ENCODE data around the gene MALL. TPM values are rescaled to one million over a fixed set of nuclear protein-coding genes. Genes with fewer than 3 reads are reported as not detected.
"Not testable (repeated sequence)": the region's sequence is repeated elsewhere in the genome, so short reads cannot be mapped to it uniquely, and the experiment has no call there.

MALL gene
- total and polyA plus RNA-seq, 4 donors, result 1.6 to 4.2 (median 2.7) TPM

DNA sequence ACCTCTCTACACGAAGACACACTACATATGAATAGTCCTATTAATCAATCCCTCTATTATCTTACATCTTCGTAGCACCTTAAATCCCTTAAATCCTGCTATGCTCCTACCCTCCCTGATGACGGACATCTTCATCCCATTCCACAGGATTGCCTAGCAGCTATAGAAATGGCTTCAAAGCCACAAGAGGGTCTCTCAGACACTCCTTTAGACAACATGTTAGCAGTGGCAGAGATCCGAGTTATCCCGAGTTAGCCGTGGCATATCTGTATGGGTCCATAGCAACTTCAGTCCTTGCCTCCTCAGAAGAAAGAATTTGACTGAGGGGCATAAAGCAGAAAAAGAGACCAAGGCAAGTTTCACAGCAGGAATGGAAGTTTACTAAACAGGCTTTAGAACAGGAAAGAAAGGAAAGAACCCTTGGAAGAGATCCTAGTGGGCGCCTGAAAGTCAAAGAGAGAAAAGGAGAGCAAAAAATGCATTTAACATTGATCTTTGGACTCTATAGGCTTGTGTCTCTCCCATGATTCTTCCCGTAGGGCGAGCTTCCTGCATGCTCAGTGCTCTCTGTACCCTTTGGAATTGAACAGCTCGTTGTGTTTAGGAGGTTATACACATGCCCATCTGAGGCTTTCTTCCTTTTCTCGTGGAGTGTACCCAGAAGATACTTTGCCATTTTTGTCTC lies 56.5 kb downstream of the MALL start:
- H3K4me3 ChIP-seq (ENCODE audit: low read depth in 1 of 3, low read length in 3 of 3); H3K9me3 ChIP-seq (ENCODE audit: control insufficient read depth in 4 of 4, low read length in 3 of 4); H3K4me1 ChIP-seq (ENCODE audit: control insufficient read depth in 4 of 4, insufficient read depth in 4 of 4, low read length in 3 of 4); H3K36me3 ChIP-seq (ENCODE audit: control insufficient read depth in 4 of 4, insufficient read depth in 3 of 4, low read depth in 1 of 4, low read length in 3 of 4); DNase-seq (ENCODE audit: low spot score); H3K27me3 ChIP-seq (ENCODE audit: control insufficient read depth in 4 of 4, insufficient read depth in 4 of 4, low read length in 3 of 4); H3K9ac ChIP-seq (ENCODE audit: low read depth in 1 of 2, low read length in 2 of 2); H3K27ac ChIP-seq (ENCODE audit: low read depth in 1 of 2, low read length in 2 of 2): not testable (repeated sequence)
- no CpG with 5 or more reads among the region's 11 CpGs for WGBS

DNA sequence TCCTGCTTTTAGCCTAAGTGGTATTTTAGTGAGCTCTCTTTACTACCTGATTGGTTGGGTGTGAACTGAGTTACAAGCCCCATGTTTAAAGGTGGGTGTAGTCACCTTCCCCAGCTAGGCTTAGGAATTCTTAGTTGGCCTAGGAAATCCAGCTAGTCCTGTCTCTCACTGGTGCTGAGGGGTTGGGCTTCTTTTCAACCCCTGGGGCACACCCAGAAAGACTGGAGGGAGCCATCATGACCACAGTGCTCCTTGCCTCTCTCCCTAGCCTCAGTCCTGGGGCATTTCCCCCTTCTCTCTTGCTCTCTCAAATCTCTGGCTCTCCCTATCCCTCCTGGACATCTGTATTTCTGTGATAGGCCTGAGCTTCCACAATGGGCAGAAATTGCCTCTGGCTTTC lies 57.6 kb downstream of the MALL start:
- not testable (repeated sequence) for H3K27ac ChIP-seq (ENCODE audit: low read depth in 1 of 2, low read length in 2 of 2); H3K4me3 ChIP-seq (ENCODE audit: low read depth in 1 of 3, low read length in 3 of 3); H3K9me3 ChIP-seq (ENCODE audit: control insufficient read depth in 4 of 4, low read length in 3 of 4)

DNA sequence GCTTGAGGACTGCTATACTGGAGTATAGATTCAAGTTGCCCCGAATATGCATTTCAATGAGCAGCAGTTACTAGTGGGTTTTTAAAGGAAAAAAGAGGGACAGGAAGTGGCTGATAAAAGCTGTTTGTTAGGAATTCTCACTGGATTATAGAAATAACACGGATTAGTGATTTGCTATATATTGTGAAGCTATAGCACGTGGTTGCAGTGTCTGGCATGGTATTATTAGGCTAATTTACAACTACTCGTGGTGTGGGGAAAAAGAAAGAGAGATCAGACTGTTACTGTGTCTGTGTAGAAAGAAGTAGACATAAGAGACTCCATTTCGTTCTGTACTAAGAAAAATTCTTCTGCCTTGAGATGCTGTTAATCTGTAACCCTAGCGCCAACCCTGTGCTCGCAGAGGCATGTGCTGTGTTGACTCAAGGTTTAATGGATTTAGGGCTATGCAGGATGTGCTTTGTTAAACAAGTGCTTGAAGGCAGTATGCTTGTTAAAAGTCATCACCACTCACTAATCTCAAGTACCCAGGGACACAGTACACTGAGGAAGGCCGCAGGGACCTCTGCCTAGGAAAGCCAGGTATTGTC lies 59.7 kb downstream of the MALL start:
- DNase-seq (ENCODE audit: low spot score); H3K9ac ChIP-seq (ENCODE audit: low read depth in 1 of 2, low read length in 2 of 2); H3K36me3 ChIP-seq (ENCODE audit: control insufficient read depth in 4 of 4, insufficient read depth in 3 of 4, low read depth in 1 of 4, low read length in 3 of 4); H3K9me3 ChIP-seq (ENCODE audit: control insufficient read depth in 4 of 4, low read length in 3 of 4); H3K4me1 ChIP-seq (ENCODE audit: control insufficient read depth in 4 of 4, insufficient read depth in 4 of 4, low read length in 3 of 4); H3K27me3 ChIP-seq (ENCODE audit: control insufficient read depth in 4 of 4, insufficient read depth in 4 of 4, low read length in 3 of 4); H3K27ac ChIP-seq (ENCODE audit: low read depth in 1 of 2, low read length in 2 of 2); H3K4me3 ChIP-seq (ENCODE audit: low read depth in 1 of 3, low read length in 3 of 3): not testable (repeated sequence)
- WGBS, result no CpG with 5 or more reads among the region's 8 CpGs

More for the DNA sequence above, 57.6 kb downstream of the MALL start:
- not testable (repeated sequence) for H3K27me3 ChIP-seq (ENCODE audit: control insufficient read depth in 4 of 4, insufficient read depth in 4 of 4, low read length in 3 of 4); H3K36me3 ChIP-seq (ENCODE audit: control insufficient read depth in 4 of 4, insufficient read depth in 3 of 4, low read depth in 1 of 4, low read length in 3 of 4); H3K9ac ChIP-seq (ENCODE audit: low read depth in 1 of 2, low read length in 2 of 2); DNase-seq (ENCODE audit: low spot score); H3K4me1 ChIP-seq (ENCODE audit: control insufficient read depth in 4 of 4, insufficient read depth in 4 of 4, low read length in 3 of 4)

DNA sequence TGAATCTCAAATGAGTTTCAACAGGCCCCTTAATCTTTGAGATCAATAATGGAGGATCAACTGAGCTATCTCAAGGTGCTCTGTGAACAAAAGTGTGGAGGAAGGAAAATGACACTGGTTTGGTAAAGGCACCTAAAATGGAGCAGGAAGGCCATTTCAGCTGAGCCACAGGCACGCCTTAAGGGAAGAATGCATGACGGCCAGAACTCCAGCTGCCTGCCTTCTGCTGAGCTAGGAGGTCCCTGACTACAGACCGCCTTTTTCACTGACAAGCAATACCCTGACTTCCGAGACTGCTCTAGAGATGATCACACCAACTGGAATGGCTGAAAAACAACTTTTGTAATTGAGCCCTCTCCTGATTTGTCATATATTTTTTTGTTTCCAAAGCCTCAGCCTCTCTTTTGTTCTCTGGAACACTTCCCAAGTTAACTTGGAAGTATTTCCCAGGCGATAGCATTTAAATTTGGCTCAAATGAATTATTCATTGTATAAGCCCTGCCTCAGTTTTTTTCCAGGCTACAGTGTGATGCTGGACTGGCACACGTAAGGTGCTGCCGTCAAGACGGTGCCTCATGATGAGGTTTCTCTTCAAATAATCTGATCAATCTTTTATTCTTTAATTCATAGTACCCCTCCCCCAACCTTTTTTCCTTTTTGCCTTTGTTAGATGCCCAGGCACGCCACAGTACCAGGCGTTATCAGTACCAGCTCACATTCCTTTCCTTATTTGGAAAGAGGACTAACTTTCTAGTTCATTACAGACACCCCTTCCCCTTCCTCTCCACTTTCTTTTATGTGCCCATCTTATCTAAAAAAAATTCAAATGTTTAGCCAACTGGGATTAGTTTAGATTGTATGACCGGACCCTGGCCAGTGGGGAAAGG lies 60.9 kb downstream of the MALL start:
- not testable (repeated sequence) for H3K9ac ChIP-seq (ENCODE audit: low read depth in 1 of 2, low read length in 2 of 2)

DNA sequence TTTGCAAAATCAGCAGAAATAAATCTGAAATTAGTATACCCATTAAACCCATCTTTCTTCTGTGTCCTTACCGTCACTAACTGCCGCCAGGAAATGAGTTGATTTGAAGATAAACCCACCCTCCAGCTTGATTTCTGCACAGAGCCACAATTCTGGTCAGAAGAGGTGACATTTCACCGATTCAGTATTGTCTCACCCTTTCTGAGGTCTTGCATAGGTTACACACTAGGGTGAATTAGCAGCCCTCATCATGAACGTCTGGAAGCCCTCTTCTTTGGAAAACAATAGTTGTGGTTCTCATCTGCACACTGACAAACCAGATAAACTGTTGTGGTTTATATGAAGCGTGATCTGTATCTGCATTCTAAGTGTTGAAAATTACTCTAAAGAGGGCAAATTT lies 61.9 kb downstream of the MALL start:
- not testable (repeated sequence) for H3K27ac ChIP-seq (ENCODE audit: low read depth in 1 of 2, low read length in 2 of 2); H3K9ac ChIP-seq (ENCODE audit: low read depth in 1 of 2, low read length in 2 of 2); H3K27me3 ChIP-seq (ENCODE audit: control insufficient read depth in 4 of 4, insufficient read depth in 4 of 4, low read length in 3 of 4); H3K4me1 ChIP-seq (ENCODE audit: control insufficient read depth in 4 of 4, insufficient read depth in 4 of 4, low read length in 3 of 4); H3K4me3 ChIP-seq (ENCODE audit: low read depth in 1 of 3, low read length in 3 of 3); DNase-seq (ENCODE audit: low spot score); H3K36me3 ChIP-seq (ENCODE audit: control insufficient read depth in 4 of 4, insufficient read depth in 3 of 4, low read depth in 1 of 4, low read length in 3 of 4); H3K9me3 ChIP-seq (ENCODE audit: control insufficient read depth in 4 of 4, low read length in 3 of 4)
- no CpG with 5 or more reads among the region's 5 CpGs for WGBS

More for the DNA sequence above, 60.9 kb downstream of the MALL start:
- not testable (repeated sequence) for H3K27ac ChIP-seq (ENCODE audit: low read depth in 1 of 2, low read length in 2 of 2); H3K27me3 ChIP-seq (ENCODE audit: control insufficient read depth in 4 of 4, insufficient read depth in 4 of 4, low read length in 3 of 4); H3K36me3 ChIP-seq (ENCODE audit: control insufficient read depth in 4 of 4, insufficient read depth in 3 of 4, low read depth in 1 of 4, low read length in 3 of 4); H3K9me3 ChIP-seq (ENCODE audit: control insufficient read depth in 4 of 4, low read length in 3 of 4); H3K4me1 ChIP-seq (ENCODE audit: control insufficient read depth in 4 of 4, insufficient read depth in 4 of 4, low read length in 3 of 4); H3K4me3 ChIP-seq (ENCODE audit: low read depth in 1 of 3, low read length in 3 of 3)
- peak; percentile 16 for TF ChIP-seq YY1 (IDR thresholded peaks at IDR 0.05)
- DNase-seq (ENCODE audit: low spot score), result peak; percentile 12
- WGBS, result 68% methylated on average over 3 of the region's 11 CpGs

DNA sequence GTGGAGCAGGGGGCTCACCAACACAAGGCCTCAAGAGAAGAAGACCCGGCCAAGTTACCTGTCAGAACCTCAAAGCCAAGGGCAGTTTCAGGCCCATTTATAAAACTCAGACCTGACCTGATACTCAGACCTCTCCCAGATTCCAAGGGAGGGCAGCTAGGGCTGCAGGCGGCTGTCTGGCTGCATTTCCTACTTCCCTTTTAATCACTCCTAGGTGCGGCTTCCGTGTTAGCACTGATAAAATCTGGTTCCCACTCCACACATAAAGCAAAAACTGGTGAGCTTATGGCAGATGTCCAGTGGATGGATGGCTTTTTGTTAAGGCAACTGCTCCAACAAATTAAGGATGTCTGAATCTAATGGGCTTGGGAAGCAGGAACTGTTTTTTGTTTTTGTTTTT lies 63.5 kb downstream of the MALL start:
- H3K9me3 ChIP-seq (ENCODE audit: control insufficient read depth in 4 of 4, low read length in 3 of 4); H3K9ac ChIP-seq (ENCODE audit: low read depth in 1 of 2, low read length in 2 of 2); H3K36me3 ChIP-seq (ENCODE audit: control insufficient read depth in 4 of 4, insufficient read depth in 3 of 4, low read depth in 1 of 4, low read length in 3 of 4); H3K4me1 ChIP-seq (ENCODE audit: control insufficient read depth in 4 of 4, insufficient read depth in 4 of 4, low read length in 3 of 4); H3K27ac ChIP-seq (ENCODE audit: low read depth in 1 of 2, low read length in 2 of 2); H3K4me3 ChIP-seq (ENCODE audit: low read depth in 1 of 3, low read length in 3 of 3); DNase-seq (ENCODE audit: low spot score); H3K27me3 ChIP-seq (ENCODE audit: control insufficient read depth in 4 of 4, insufficient read depth in 4 of 4, low read length in 3 of 4): not testable (repeated sequence)
- WGBS, result no CpG with 5 or more reads among the region's 4 CpGs

DNA sequence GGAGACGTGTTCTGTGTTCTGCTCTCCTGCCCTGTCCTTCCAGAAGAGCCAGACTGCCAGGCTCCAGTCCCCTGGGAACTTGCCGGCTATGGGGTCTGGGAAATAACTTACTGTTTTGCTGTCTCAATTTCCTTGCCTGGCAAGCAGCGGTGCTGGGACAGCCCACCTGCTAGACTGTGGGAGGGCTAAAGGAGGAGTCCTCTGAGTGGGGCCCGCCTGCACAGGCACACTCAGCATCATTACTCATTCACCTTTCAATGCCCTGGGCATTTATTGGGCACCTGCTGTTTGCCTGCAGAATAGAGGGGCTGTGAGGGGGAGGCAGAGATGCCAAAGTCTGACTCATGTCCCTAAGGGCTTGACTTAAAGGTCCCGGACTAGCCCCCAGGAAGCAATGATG lies 65.4 kb downstream of the MALL start:
- not testable (repeated sequence) for H3K9ac ChIP-seq (ENCODE audit: low read depth in 1 of 2, low read length in 2 of 2); H3K4me1 ChIP-seq (ENCODE audit: control insufficient read depth in 4 of 4, insufficient read depth in 4 of 4, low read length in 3 of 4); H3K9me3 ChIP-seq (ENCODE audit: control insufficient read depth in 4 of 4, low read length in 3 of 4); DNase-seq (ENCODE audit: low spot score); H3K4me3 ChIP-seq (ENCODE audit: low read depth in 1 of 3, low read length in 3 of 3); H3K36me3 ChIP-seq (ENCODE audit: control insufficient read depth in 4 of 4, insufficient read depth in 3 of 4, low read depth in 1 of 4, low read length in 3 of 4); H3K27ac ChIP-seq (ENCODE audit: low read depth in 1 of 2, low read length in 2 of 2); H3K27me3 ChIP-seq (ENCODE audit: control insufficient read depth in 4 of 4, insufficient read depth in 4 of 4, low read length in 3 of 4)
- WGBS, result no CpG with 5 or more reads among the region's 5 CpGs

DNA sequence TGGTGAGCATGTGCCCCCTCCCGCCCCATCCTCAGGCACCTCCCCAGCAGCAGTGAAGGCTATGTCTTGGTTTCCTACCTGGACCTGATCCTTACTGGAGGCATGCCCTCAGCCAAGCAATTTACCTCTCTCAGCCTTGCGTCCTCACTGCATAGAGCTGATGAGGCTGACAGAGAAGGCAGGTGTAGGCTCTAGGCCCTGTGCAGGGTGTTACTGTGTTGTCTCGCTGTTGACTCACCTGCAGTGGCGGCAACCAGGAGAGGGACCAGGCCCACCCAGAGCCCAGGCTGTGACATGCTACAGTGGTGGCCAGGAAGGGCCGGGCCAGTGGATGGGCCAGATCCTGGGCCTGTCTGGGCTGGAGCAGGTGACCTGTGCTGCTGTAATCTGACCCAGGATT lies 65.9 kb downstream of the MALL start:
- H3K27ac ChIP-seq (ENCODE audit: low read depth in 1 of 2, low read length in 2 of 2); H3K4me3 ChIP-seq (ENCODE audit: low read depth in 1 of 3, low read length in 3 of 3); H3K36me3 ChIP-seq (ENCODE audit: control insufficient read depth in 4 of 4, insufficient read depth in 3 of 4, low read depth in 1 of 4, low read length in 3 of 4); H3K4me1 ChIP-seq (ENCODE audit: control insufficient read depth in 4 of 4, insufficient read depth in 4 of 4, low read length in 3 of 4); H3K27me3 ChIP-seq (ENCODE audit: control insufficient read depth in 4 of 4, insufficient read depth in 4 of 4, low read length in 3 of 4); H3K9ac ChIP-seq (ENCODE audit: low read depth in 1 of 2, low read length in 2 of 2); H3K9me3 ChIP-seq (ENCODE audit: control insufficient read depth in 4 of 4, low read length in 3 of 4); DNase-seq (ENCODE audit: low spot score): not testable (repeated sequence)
- 65% methylated on average over 3 of the region's 5 CpGs for WGBS

Data from liver (tissue), 9 donors.